GM20000 (cell line): ENCODE results near the gene INAFM2.

ENCODE experiments used
- DNase-seq: peaks from one replicate; pipeline ENCODE4 v3.0.0; 2012; ENCODE audit warnings: low spot score
- TF ChIP-seq, protein P1 (sequence below): IDR thresholded peaks from 2 replicates; pipeline ENCODE4 v1.5.1; 2012; ENCODE audit warnings: mild to moderate bottlenecking, control low read depth; ENCODE audit errors: extremely low read depth, missing control alignments

The INAFM2 gene

DNA sequence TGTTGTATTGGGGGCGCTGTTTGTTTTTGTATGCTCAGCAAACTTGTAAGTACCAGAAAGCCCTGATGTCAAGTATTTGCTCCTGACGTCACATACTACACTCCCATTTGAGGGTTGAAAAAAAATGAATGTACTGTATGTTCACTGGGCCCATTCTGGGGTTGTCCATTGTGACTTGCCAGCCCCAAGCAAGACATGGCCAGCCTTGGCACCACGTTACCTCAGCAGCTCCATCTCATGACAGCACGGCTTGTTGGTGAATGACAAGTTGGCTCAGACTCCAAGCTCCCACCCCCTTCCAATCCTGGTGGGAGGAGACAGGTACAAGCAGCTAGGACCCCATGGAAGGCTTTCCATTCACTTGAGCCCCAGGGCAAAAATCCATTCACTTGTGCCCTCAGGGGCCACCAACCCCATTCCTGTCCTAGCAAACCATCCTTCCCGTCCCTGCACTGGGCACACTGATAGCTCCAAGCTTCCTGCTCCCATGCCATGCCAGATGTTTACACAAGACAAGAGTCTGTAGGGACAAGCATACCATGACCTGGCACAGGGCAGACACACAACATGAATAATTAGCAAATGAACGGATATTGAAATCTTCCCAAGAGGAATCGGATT is 28.9 kb downstream of the INAFM2 start:
- TF ChIP-seq, protein P1, sequence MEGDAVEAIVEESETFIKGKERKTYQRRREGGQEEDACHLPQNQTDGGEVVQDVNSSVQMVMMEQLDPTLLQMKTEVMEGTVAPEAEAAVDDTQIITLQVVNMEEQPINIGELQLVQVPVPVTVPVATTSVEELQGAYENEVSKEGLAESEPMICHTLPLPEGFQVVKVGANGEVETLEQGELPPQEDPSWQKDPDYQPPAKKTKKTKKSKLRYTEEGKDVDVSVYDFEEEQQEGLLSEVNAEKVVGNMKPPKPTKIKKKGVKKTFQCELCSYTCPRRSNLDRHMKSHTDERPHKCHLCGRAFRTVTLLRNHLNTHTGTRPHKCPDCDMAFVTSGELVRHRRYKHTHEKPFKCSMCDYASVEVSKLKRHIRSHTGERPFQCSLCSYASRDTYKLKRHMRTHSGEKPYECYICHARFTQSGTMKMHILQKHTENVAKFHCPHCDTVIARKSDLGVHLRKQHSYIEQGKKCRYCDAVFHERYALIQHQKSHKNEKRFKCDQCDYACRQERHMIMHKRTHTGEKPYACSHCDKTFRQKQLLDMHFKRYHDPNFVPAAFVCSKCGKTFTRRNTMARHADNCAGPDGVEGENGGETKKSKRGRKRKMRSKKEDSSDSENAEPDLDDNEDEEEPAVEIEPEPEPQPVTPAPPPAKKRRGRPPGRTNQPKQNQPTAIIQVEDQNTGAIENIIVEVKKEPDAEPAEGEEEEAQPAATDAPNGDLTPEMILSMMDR, result no peak
- no peak for DNase-seq

DNA sequence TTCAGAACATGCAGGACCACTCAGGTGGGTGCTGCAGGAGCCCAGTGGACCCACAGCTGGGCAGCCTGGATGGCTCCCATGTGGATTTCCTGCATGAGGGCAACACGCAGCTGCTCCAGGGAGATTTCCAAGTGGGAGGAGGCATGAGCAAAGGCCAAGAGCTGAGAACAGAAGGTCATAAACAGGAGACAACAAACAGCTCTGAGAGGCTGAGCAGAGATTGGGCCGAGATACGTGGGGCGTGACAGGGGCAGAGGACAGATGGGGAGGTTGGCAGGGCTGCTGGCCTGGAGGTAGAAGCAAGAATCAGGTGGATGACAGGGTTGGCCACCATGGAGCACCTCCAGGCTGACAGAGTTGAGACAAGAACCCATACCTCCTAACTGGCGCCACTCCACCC is 30.2 kb downstream of the INAFM2 start:
- no peak for DNase-seq
- TF ChIP-seq, protein P1, result no peak

DNA sequence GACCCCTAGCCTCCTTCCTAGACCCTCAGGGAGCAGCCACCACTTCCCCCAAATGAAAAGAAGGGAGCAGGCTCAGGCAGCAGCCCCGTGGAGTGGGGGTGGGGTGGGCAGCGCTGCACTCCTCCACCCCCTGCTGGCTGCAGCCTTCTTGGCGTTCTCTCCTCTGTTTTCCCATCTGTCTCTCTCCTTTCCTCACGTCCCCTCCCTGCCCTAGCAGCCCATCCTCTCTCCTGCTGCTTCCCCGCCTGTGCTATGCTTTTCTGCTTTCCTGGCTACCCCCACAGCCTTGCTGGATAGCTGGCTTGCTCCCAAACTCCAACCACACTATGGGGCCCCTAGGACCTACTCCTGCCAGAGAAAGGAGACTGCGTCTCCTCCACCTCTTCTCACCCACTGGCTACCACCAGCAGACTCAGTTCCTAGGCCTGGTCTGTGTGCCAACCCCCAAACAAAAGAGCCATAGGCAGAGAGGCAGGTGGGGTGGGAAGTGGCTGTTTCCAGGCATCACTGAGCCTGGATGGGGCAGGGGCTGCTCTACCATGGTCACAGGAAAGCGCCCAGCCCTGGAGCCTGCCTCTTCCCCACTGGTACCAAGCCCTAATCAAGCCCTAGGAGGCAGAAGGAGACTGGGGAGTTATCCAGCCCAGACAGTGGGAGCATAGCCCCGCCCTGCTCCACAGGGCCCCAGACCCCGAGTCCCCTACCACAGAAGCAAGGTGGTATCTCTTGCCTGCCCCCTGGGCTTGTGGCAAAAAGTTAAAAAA is 31.1 kb downstream of the INAFM2 start:
- no peak for DNase-seq
- TF ChIP-seq, protein P1, result no peak

DNA sequence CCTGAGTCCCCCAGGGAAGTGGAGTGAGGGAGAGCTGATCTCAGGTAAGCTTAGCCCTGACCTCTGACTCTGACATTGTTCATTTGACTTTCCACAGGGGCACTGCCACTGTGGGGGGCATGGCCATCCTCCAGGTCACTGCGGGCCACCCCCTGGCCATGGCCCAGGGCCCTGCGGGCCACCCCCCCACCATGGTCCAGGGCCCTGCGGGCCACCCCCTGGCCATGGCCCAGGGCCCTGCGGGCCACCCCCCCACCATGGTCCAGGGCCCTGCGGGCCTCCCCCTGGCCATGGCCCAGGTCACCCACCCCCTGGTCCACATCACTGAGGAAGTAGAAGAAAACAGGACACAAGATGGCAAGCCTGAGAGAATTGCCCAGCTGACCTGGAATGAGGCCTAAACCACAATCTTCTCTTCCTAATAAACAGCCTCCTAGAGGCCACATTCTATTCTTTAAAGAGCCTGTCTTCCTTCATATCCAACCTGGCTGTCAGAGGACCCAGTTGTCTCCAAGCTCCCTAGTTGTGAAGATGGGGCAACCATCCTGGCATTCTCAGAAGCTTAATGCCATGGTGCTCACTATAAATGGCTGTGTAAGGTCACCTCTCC is 32.6 kb downstream of the INAFM2 start:
- DNase-seq, result no peak

DNA sequence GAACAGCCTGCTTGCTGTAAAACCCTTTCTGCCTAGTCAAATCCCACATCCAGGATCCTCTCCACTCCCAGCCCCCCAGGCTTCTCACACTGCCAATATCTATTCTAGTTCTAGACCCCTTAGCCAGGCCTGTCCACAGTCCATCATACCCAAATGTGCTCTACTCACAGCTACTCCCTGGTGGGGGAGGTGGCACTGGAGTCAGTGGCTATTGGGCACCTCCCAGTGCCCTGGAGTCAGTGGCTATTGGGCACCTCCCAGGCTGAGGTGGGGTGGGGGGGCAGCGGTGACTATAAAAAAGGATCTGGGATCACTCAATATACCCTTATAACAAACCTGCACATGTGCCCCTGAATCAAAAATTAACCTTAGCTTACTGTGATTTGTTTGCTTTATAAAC is 33.8 kb downstream of the INAFM2 start:
- TF ChIP-seq, protein P1, result no peak
- no peak for DNase-seq

More for the DNA sequence above, 32.6 kb downstream of the INAFM2 start:
- TF ChIP-seq, protein P1, result no peak

DNA sequence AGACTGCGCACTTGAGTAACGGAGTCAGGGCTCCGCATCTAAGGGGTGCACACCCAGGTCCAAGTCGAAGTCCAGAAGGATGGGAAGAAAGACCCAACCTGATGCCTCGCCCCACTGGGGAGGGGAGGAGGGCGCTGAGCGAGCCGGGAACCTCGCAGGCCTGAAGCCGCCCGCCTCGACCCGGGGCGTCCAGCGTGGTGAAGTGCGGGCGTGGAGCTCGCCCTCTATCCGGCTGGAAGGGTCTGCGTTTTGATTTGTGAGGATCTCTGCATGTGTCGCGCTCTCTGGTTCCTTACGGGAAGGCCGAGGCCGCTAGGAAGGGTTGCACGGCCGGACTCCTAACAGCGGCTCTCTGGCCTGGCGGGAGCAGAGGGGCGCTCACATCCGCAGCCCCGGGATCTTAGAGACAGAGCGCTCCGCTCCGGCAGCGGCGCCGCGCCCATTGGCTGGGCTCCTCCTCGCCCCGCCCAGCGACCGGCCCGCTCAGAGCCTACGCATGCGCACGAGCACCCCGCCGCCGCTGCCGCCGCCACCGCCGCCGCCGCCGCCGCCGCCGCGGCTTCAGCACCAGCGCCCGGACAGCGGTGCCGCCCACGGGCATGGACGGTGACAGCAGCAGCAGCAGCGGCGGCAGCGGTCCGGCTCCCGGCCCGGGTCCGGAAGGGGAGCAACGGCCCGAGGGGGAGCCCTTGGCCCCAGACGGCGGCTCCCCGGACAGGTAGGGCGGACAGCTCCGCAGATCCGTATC is 34.4 kb downstream of the INAFM2 start, which contains the start of gene DISP2:
TSS of gene DISP2 (plus strand) at position 497 of the 748 bp plus-strand sequence. CDS start at position 600, 103 bp downstream.
- peak; percentile 100 for DNase-seq
- TF ChIP-seq, protein P1, result no peak
